Fibroblast of the aortic adventitia (primary cell): Measurements from ENCODE around the gene SEC24B. TPM values are rescaled to one million over a fixed set of nuclear protein-coding genes. Genes with fewer than 3 reads are reported as not detected.
A peak's percentile ranks its signal among the peaks of the same experiment; 100 is the strongest.
"Not testable (repeated sequence)": the region's sequence is repeated elsewhere in the genome, so short reads cannot be mapped to it uniquely, and the experiment has no call there.

ENCODE experiments used
- DNase-seq: peaks from one replicate; pipeline ENCODE4 v3.0.0-alpha.2; 2010; ENCODE audit warnings: low read depth
- H3K4me3 ChIP-seq: 2 replicates; pipeline ENCODE4 v1.5.1; 2011; ENCODE audit warnings: low read depth, mild to moderate bottlenecking, control low read depth, low read length, moderate library complexity
- total RNA-seq: library from RNA; depleted of rRNA; stranded (reverse); fragments of >200 nt; gene quantifications from 2 replicates; pipeline ENCODE4 v1.2.3, GENCODE V29; 2012; ENCODE audit warnings: low replicate concordance
- TF ChIP-seq, protein P1 (sequence below): IDR thresholded peaks from 2 replicates; pipeline ENCODE4 v1.5.1; 2011; ENCODE audit warnings: mild to moderate bottlenecking, low read length, control low read depth, inconsistent platforms; ENCODE audit not compliant: insufficient read depth

The SEC24B gene
- total RNA-seq, 1 donor, result 29.6 TPM

DNA sequence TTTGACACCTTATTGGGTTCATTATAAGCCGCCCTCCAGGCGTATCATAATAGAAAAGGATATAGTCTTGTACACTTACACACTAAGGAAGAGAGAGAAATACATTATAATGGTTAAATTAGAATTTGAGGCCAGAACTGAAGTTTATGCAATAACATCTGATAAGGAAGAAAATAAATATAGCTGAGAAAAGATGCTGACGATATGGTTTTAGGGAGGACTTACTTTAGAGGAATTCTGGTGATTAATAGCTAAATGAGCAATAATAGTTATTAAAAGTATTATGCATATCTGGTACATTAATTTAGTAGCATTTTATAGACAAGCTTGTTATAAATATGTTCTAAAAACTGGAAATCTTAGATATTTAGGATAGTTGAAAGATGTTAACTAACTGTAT lies 138.5 kb downstream of the SEC24B start:
- TF ChIP-seq, protein P1, sequence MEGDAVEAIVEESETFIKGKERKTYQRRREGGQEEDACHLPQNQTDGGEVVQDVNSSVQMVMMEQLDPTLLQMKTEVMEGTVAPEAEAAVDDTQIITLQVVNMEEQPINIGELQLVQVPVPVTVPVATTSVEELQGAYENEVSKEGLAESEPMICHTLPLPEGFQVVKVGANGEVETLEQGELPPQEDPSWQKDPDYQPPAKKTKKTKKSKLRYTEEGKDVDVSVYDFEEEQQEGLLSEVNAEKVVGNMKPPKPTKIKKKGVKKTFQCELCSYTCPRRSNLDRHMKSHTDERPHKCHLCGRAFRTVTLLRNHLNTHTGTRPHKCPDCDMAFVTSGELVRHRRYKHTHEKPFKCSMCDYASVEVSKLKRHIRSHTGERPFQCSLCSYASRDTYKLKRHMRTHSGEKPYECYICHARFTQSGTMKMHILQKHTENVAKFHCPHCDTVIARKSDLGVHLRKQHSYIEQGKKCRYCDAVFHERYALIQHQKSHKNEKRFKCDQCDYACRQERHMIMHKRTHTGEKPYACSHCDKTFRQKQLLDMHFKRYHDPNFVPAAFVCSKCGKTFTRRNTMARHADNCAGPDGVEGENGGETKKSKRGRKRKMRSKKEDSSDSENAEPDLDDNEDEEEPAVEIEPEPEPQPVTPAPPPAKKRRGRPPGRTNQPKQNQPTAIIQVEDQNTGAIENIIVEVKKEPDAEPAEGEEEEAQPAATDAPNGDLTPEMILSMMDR, result no peak
- DNase-seq, result no peak
- no peak overlapping the region for H3K4me3 ChIP-seq

- TF ChIP-seq, protein P1, result peak; percentile 45
- DNase-seq, result peak; percentile 49
- no peak overlapping the region for H3K4me3 ChIP-seq
Measured at GRCh38 chr4:109574443-109574850, 140.8 kb downstream of the SEC24B start.

DNA sequence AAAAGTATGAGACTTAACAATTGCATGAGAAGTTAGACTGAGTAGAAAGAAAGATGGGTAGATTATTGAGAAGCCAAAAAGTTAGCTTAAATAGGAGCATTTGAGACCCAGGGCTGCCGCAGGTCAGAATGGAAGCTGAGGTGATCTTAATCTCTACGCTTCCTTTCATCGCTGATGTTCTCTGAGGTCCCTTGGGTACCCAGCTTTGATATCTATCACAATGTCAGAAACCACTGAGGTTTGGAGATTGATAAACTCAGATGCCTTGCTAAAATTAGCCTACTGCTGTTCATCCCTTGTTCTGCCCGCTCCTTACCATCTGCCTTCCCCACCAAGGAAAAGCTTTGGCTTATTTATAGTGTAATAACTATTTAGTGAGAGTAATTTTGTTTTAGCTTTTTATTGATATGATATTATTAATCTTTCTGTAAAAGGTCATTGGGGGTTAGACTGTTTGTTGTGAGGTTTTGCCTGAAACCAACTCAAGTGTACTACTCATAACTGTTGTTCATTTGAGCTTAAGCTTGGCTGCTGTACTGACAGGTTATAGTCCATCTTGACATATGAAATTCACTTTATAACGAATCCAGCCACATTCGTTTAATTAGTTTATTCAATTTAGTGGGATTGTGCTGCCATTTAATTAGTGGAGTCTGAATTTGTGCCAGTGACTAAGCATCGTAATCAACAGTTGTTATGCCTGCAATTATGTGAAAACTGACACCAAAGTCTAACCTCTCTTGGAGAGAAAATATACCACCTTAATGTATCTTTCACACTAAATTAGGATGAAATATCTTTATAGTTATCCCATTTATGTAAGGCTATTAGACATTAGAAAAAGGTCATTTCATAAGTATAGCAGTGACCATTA lies 141.6 kb downstream of the SEC24B start:
- H3K4me3 ChIP-seq, result no peak overlapping the region
- TF ChIP-seq, protein P1, result no peak
- no peak for DNase-seq

- TF ChIP-seq, protein P1, result no peak
- no peak overlapping the region for H3K4me3 ChIP-seq
- peak; percentile 43 for DNase-seq
Measured at GRCh38 chr4:109576462-109576861, 142.8 kb downstream of the SEC24B start.

DNA sequence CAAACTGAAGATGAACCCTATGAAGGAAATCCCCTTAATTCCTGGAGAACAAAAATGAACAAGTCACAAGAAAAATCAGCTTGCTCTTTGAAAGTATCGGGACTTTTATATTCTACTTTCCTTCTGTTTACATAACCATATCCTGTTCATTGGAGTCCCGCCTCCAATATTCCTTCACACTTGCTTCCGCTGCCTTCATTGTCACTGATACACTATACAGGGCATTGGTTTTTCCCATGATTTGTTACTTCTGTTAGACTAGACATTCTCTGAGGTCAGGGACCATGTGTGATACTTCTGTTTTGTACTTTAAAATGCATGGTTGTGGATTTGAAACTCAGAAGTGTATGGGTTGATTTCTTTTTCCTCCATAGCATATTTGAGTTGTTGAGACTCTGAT lies 145.2 kb downstream of the SEC24B start:
- TF ChIP-seq, protein P1, result no peak
- H3K4me3 ChIP-seq, result no peak overlapping the region

DNA sequence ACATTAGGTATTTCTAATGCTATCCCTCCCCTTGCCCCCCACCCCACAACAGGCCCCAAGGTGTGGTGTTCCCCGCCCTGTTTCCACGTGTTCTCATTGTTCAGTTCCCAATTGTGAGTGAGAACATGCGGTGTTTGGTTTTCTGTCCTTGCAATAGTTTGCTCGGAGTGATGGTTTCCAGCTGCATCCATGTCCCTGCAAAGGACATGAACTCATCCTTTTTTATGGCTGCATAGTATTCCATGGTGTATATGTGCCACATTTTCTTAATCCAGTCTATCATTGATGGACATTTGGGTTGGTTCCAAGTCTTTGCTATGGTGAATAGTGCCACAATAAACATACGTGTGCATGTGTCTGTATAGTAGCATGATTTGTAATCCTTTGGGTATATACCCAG lies 146.4 kb downstream of the SEC24B start:
- not testable (repeated sequence) for H3K4me3 ChIP-seq, DNase-seq

More for the DNA sequence above, 145.2 kb downstream of the SEC24B start:
- DNase-seq, result no peak

DNA sequence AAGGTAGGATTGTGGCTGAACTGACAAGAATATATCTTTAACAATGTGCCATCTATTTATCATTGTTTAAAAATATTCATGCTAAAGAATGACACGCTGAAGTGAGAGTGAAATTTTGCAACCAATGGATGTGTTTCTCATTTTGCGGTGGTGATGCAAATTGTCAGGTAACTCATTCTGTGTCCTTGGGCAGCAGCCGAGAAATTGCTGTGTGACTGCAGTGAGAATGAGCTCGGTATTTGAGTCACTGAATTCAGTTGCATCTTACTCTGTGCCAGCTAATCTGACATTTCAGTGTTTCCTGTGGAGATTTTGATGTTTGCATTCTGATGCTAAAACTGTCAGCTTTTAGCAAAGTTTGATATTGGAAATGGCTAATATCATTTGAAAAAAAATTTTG lies 154.6 kb downstream of the SEC24B start:
- no peak for DNase-seq
- H3K4me3 ChIP-seq, result no peak overlapping the region
- TF ChIP-seq, protein P1, result no peak
